Dermis blood vessel endothelial cell (primary cell): Measurements from ENCODE around the gene NTNG2. TPM values are rescaled to one million over a fixed set of nuclear protein-coding genes. Genes with fewer than 3 reads are reported as not detected.
A peak's percentile ranks its signal among the peaks of the same experiment; 100 is the strongest.
"Not testable (repeated sequence)": the region's sequence is repeated elsewhere in the genome, so short reads cannot be mapped to it uniquely, and the experiment has no call there.

Experiments used
- DNase-seq: peaks from one replicate; pipeline ENCODE4 v3.0.0; 2010
- total RNA-seq: library from RNA; depleted of rRNA; stranded (reverse); fragments of >200 nt; gene quantifications from 2 replicates; pipeline ENCODE4 v1.2.3, GENCODE V29; 2014

The NTNG2 gene, protein sequence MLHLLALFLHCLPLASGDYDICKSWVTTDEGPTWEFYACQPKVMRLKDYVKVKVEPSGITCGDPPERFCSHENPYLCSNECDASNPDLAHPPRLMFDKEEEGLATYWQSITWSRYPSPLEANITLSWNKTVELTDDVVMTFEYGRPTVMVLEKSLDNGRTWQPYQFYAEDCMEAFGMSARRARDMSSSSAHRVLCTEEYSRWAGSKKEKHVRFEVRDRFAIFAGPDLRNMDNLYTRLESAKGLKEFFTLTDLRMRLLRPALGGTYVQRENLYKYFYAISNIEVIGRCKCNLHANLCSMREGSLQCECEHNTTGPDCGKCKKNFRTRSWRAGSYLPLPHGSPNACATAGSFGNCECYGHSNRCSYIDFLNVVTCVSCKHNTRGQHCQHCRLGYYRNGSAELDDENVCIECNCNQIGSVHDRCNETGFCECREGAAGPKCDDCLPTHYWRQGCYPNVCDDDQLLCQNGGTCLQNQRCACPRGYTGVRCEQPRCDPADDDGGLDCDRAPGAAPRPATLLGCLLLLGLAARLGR
- 0.05 TPM in 1 of 2 replicates, not detected in the other for total RNA-seq

DNA sequence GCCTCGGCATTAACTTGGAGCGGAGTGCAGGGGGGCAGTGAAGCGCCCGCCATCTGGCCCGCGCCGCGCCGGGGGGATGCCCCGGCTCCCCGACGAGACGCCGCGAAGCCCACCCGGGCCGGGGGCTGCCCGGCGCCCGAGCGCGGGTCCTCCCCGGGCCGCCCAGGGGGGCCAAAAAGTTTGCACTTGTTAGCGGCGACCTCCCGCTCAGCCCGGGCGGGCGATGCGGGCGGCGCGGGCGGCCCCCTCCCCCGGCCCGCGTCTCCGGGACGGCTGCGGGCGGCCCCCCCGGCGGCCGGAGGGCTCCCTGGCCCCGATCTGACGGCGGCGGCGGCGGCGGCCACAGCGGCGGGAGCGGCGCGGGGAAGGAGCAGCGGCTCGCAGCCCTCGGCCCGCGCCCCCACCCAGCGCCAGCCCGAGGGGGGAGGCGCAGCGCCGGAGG lies at the start of gene NTNG2:
TSS of gene NTNG2 (plus strand) at position 316 of the 442 bp plus-strand sequence. CDS start 4,774 bp downstream, outside the sequence.
- DNase-seq = no peak

DNA sequence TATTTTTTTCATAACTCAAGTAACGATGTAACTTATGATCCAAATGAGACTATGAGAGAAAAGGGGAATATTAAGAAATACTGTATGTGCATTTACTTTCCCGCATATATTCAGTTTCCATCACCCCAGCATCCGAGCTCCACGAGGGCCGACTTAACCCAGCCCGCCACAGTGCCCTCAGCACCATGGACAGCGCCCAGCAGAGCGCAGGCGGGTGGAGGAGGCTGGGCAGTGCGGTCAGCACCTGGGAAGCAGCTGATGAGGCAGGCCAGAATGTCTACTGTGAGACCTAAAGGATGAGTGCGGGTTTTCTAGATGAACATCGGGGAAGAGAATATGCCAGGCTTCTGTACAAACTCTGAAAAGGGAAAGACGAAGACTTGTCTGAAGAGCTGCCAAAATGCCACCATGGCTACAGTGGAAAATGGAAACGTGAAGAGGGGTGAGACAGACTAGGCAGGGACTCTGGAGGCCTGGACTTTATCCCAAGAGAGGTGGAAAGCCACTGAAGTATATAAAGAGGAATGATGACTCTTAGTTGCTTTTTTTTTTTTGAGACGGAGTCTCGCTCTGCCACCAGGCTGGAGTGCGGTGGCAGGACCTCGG lies 47.7 kb upstream of the NTNG2 start:
- peak; percentile 76 for DNase-seq

DNA sequence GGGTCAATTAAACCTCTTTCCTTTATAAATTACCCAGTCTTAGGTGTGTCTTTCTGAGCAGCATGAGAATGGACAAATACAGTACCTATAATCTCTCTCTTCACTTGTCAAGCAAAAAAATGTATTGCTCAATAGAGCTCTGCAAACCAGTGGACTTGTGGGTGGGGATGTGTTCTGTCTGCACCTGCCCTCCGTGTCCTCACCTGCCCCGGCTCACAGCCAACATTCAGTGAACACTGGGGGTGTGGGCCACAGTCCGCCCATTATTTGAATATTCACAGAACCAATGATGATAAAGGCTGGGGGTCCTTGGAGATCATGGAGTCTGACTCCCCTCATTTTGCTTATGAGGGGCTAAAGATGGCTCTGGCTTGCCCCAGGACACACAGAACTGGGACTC lies 45.3 kb upstream of the NTNG2 start:
- DNase-seq = no peak

DNA sequence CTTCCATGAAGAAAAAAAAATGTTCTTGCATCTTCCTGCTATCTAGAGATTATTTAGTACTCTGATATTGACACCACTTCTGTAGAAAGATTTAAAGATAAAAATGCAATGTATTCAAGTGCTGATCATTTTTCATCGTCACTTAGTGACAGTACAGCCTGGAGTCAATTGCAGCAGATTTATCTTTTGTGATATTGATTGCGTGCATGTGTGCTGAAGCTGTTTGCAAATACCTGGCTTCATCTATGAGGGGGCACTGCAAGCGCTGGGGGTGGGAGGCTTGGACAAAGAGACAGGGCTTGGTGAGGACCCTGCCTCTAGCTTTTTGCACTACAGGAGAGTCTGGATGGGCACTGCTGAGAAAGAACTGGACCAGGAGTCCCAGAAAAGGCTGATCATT lies 44.2 kb upstream of the NTNG2 start:
- no peak for DNase-seq

DNA sequence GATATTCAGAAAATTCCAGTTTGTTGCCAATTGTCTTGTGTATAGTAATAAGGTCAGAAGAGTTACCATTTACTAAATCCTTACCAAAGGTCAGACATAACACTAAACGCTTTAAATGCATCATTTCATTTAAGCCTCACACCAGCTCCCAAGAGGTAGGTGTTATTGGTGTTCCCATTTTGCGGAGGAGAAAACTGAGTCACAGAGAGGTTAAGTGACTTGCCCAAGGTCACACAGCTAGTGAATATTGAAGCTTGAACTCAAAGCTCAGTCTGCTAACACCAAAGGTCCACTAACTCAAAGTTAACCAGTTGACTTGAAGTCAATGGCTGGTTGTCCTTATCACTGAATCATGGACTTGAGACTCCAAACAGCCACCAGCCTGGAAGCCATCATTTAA lies 40.8 kb upstream of the NTNG2 start:
- DNase-seq = no peak

DNA sequence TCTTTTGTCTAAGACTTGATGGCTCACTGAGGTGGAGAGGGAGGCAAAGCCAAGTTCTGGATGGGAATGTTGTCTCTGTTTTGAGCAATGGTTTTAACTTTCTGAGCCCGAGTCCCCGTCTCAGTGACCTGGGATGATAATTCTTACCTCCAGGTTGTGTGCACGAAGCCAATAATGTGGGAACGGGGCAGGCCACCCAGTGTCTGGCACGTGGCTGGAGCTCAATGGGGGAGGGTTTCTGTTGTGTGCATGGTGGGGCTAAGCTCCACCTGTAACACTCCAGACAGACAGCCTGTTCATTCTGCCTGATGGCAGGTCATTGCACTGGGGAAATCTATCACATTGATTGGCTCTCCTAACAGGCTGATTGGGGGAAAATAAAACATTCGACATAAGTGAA lies 37.1 kb upstream of the NTNG2 start:
- no peak for DNase-seq

DNA sequence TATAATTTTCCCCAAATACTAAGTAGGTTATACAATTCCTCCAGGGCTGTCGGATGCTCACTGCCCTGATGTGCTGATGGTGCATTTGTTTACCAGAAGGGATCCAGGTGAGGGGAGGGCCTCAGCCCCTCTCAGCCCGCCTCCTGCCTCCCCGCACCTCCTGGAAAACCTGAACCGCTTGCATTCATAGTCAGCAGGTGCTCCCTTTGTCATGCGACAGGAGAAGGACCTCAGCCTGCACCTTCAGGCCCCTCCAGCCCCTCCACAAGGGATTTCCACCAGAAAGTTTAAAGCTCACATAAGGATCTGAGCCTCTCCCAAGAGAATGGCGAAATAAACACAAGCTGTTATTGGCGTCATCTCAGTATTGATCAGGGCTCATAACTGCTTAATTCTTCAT lies 36.5 kb upstream of the NTNG2 start:
- no peak for DNase-seq

DNA sequence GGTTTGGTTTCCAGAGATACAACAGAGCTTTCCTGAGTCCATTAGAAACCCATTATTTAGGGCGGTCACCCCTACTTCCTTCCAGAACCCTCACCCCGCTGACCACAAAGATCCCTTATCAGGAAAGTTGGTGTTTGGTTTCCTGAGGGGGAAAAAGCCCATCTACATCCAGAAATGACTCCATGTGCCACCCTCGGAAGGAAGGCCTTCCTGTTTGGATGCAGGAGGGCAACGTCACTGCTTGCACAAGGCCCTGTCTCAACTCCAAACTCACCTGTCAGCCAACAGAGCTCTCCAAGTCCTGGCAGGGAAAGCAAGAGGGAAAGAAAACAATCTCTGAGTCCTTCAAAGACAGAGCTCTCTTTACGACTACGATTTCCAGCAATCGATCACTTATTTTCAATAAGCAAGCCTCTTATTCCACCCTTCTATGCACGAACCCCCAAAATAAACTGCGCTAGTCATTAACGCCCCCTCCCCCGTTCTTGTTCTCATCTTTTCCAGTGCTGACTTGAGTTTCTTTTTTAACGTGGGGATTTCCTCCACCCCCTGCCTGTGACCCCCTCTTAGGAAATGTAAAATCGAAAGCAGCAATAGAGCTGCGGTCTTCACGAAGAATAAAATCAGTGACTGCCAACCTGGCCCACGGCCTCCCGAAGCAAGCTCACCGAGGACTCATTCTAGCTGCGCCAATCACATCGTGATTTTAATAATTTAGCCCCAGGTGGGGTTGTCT lies 35.7 kb upstream of the NTNG2 start:
- DNase-seq = peak; percentile 10

DNA sequence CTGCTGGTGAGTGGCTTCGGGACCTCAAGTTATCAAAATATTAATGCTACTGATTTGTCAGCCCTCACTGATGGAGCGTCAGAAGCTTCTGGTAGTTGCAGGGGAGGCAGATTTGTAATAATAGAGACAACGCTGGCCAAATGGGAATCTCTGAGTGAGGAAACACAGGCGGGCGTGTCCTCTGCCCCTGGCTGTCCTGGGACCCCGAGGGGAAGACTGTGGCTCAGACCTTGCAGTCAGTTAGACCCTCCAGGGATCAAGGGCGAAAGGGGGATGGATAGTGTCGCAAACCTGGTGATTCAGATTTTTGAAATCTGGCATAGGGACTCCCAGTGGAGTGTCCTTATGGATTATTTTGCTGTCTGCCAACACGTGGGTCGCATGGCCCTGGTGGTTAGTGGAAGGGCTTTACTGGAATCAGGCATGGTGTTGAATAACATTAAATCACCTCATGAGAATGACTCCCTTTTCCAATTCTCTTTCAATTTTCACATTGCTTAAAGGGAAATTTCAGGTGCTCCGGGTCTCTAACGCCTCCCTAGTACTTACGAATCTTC lies 35.1 kb upstream of the NTNG2 start:
- DNase-seq = no peak

DNA sequence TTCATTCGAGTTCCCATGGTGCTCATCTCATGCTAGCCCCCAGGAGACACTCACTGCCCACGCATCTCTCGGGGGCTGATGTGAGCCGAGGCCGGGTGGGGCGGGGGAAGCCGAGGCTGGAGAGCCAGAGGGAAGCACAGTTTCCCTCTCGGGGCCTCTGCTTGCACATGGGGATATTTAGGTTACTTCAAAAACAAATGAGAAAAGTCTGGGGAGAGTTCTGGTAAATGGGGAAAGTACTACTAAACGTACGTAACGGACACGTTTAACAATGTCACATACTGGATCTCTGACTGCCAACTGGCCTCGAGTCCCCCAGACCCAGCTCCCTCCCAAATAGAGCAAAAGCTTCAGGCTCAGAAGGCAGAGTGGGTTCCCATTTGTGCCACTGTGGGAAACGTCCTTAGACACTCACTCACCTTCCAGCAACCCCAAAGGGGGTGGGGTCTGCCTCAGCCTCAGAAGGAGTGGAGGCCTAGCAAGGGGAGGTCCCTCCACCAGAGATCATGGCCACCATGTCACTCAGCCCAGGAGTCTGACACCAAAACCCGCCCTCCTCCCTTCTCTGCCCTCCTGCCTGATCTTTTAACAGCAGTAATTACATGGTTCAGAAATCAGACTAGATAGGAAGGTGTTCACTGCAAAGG lies 33.8 kb upstream of the NTNG2 start:
- DNase-seq = no peak

DNA sequence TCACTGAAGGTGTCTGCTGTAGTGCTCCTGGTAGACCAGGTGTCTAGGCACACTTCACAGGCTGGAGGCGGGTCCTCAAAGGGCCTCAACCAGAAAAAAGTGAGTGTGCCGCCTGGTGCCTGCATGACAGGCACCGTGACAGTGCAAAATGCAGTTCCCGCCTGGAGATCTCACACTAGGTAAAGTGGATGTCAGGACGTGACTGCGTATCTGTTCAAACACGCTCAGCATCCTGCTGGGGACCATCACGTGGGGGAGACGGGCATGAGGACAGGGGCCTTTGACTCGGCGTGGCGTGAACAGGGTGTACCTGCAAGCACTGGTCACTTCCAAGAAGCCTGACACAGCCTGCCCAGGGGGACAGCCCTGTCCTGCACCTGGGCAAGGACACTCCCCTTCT lies 32.3 kb upstream of the NTNG2 start:
- no peak for DNase-seq

DNA sequence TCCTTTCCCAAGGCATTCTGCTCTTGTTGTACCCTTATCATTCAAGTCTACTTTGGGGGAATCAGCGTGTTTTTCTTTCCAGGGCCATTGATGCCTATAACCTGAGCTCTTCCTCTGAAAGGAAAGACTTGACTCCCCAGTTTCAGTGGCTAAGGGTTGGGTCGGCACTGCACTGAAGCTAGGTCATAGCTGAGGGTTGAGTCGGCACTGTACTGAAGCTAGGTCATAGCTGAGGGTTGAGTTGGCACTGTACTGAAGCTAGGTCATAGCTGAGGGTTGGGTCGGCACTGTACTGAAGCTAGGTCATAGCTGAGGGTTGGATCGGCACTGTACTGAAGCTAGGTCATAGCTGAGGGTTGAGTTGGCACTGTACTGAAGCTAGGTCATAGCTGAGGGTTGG lies 27.8 kb upstream of the NTNG2 start:
- not testable (repeated sequence) for DNase-seq

DNA sequence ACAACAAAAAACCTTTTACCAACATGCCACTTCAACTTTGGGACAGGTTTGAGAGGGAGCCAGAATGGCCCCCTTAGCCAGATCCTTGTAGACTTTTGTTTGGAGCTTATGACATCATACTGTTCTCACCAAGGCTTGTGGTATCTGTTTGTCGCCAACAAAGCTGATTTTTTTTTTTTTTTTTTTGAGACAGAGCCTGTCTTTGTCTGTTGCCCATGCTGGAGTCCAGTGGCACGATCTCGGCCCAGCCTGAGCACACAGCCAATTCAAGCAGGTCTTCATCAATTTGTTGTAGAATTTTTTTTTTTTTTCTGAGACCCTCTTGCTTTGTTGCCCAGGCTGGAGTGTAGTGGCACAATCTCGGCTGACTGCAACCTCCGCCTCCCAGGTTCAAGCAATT lies 26.4 kb upstream of the NTNG2 start:
- DNase-seq = no peak

DNA sequence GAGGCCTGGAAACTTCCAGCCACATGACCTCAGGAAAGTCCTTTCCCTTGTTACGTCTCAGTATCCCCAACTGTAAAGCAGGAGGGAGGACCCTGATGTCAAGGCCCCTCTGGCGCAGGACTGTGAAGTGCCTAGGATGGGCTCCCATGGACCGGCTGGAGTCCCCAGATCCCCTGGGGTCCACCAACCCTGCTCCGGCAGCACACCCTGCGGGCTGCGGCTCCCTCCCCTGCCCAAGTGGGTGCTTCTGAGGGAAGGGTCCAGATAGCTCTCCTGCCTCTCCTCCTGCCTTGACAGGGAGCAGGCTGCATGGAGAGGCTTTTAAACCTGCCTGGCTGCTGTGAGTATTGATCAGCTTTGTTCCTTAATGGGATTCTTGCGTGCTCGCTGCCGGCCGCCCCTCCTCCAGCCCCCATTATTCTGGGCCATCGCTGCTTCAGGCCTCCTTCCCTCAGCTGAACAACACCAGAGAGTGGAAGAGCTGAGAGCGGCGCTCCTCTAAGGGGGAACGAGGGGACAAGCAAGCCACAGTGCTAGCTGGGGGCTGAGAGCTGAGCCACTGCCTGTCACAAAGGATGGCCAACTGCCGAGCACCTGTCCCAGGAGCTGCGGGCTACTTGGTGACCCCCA lies 25.6 kb upstream of the NTNG2 start:
- DNase-seq = no peak

DNA sequence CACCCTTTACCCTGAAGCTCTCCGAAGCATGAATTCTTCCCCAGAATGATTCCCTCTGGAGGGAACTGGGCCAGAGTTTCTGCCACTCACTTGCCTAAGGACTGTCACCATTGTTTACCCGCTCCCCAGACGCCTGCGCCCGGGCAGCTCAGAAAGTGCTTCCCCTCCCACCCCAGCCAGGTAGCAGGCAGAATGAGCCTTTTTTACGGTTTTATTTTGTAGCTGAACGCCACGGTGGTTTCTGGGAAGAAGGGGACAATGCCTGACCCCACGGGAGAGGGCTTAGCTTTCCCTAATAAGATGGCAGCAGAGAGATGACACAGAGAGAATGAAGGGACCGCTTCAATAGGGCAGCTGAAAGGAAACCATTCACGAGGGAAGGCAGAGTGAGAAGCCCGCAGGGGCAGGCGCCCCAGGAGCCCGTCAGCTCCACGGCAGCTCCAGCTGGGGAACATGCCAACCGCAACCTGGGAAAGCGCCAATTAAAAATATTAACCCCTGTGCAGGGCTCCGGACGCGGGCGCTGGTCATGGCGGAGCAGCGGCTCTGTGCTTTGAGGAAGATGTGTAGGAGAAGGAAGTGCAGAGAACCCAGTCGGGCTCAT lies 20.4 kb upstream of the NTNG2 start:
- no peak for DNase-seq

DNA sequence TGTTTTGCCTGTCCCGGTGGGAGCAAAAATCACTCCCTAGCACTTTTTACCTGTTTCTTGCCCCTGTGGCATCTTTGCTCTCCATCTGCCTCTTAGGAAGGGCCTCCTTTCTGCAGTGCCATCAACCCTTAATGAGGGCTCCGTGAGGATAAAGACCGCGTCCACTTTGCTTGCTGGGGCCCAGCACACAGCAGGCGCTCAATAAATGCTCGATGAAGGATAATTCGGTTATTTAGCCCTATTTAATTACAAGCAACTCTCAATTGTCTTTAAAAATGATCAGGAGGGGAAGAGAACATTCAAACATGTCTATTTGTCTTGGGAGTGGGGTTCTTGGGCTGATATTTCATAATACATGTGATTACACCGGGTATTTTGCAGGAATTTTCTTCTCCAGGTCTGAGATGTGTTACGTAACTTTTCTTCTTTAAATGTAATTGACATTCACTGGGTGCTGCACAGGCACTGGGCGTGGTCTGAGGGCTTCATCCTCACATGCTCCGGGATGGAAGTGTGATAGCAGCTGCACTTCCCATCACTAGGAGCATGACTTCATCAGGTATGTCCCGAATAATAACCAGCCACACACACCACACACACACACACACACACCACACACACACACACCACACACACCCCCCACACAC lies 19.8 kb upstream of the NTNG2 start:
- DNase-seq = no peak

DNA sequence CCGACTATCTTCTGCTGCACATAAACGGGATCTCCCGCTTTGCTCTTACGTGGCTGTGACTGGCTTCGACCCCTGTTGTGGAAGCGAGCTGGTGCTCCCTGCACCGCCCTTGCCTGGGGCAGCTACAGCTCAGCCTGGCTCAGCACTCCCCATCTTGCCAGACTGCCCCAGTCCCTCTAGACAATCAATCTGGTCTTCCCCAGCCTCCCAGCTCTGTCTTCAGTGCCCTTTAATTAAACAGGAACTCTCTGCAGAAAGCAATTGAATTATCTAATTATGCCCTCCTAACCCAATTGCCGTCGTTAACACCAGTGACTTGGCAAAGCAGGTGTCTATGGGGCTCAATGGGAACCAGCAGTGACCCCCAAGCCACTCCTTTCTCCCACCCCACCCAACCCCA lies 18.9 kb upstream of the NTNG2 start:
- DNase-seq = no peak

DNA sequence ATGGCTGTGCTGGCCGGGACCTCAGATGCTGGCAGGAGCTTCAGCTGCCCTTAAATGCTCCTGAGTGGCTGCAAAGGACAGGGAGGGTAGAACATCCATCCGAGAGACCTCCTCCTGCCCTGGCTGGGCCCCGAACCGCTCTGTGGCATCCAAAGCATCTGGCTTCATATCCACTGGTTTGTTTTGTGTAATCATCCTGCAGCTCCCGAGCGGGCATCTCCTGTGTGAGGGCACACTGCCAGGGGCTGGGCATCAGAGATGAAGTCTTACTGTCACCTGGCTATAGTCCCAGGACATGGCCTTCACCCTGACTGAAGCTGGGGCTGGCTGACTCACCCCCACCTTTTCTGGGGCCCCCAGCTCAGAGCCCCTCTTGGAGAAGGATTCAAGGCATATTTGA lies 18.5 kb upstream of the NTNG2 start:
- DNase-seq = no peak

DNA sequence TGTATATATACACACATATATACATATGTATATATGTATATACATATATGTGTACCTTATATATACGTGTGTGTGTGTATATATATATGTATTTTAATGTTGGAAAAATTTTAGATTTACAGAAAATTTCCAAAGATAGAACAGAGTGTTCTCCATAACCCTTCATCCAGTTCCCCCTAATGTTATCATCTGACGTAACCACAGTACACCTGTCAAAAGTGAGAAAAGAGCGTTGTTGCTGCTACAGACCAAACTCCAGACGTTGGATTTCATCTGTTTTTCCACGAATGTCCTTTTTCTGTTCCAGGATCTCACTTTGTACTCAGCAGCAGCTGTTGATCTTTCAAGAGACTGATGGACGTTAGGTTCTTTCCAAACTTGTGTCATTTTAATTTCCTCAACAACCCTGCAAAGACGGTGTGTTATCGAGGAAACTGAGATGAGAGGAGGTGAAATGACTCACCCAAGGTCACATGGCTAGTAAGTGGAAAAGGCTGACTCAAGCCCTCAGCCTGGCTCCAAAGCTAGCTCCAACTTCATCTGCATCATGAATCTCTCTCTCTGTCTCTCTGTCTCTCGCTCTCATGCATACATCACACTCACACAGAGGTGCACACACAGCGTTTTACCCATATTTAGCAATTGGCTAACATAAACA lies 17.0 kb upstream of the NTNG2 start:
- peak; percentile 35 for DNase-seq

DNA sequence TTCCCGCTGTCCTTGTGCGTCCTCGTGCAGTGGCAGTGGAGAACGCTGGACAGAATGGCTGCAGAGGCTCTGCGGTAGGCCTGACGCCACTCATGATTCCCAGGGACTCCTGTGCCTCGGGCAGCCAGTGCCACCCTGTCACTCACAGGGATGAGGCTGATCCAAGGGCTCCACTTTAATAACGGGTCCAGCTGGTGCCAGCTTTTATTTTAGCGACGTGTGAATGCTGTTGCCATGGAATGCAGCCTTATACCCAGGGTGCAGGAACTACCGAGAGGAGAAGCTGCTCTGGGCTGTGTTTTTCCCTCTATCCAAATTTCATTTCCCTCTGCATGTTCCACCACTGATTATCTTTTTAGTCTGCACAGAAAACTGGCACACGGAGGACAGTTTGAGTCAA lies 15.8 kb upstream of the NTNG2 start:
- DNase-seq = no peak

DNA sequence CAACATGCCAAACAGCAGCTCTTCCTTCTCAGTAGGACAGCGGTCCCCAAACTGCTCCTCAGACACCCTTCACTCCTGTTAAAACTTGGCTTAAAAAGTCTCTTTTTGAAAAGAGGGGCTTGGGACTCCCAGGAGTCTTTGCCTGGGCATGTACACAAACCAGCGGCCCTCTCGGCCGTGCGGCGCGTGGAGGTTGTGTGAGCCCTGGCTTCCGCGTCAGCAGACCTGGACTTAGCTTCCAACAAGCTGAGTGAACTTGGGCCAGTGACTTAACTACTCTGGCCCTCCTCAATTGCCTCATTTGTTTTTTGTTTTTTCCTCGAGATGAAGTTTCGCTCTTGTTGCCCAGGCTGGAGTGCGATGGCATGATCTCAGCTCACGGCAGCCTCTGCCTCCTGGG lies 15.3 kb upstream of the NTNG2 start:
- no peak for DNase-seq
